Measurements from ENCODE around the gene BHLHE23. TPM values are rescaled to one million over a fixed set of nuclear protein-coding genes. Genes with fewer than 3 reads are reported as not detected.

BHLHE23 gene
- polyA plus RNA-seq, 1 of the 3 experiments (the other 2 are of a cell fraction) = not detected

- Histone ChIP-seq H3F3A (replicated peaks; ENCODE audit: insufficient read depth) (peaks cover 9% of the 10 kb centered on the region), H3K79me2 (ENCODE audit: insufficient read depth) (no peaks in the 10 kb centered on the region), H3K4me1 (ENCODE audit: control insufficient read depth in 1 of 2, insufficient read depth in 2 of 2, low read depth in 1 of 2, low read length in 1 of 2) (peaks cover 0 to 3% of the 10 kb centered on the region in 2 experiments; a peak in 1 of 4 replicates), H3K27ac (ENCODE audit: low read depth in 2 of 2, low read length in 1 of 2) (no peak overlapping the region), H3K27me3 (ENCODE audit: insufficient read depth) (peaks cover 13% of the 10 kb centered on the region; the same call in 1 of the 2 replicates), H3K9me2 (no peaks in the 10 kb centered on the region), H3K4me2 (no peak overlapping the region), H3K9ac (no peak overlapping the region), H3K4me3 (ENCODE audit: low read depth in 2 of 2, low read length in 1 of 2) (no peak overlapping the region), H4K20me1 (ENCODE audit: insufficient read depth) (no peaks in the 10 kb centered on the region), H3K9me3 (no peaks in the 10 kb centered on the region), H3K36me3 (replicated peaks in 1 of 2; ENCODE audit: control insufficient read depth in 1 of 2, insufficient read depth in 2 of 2, low read length in 1 of 2) (no peaks in the 10 kb centered on the region), H2AFZ (ENCODE audit: low read depth) (no peak overlapping the region)
- 37% methylated on average over 6 of the region's 11 CpGs for WGBS (ENCODE audit: low lambda C conversion rate)
- TF ChIP-seq EZH2phosphoT487 (IDR thresholded peaks at IDR 0.05; ENCODE audit: borderline replicate concordance, low read depth) = no peak
- ChIA-PET POLR2A (no interaction called here), CTCF (interaction anchor here (0.6 to 5.1 kb wide), 8 partner anchors 8 to 191 kb away, joined by 3 to 89 read pairs (median 8); no protein-coding TSS in a partner anchor)
- no peak for DNase-seq
These were observed 48.0 kb upstream of the BHLHE23 start for GRCh38 chr20:63054681-63055240.

- H4K20me1 ChIP-seq (ENCODE audit: insufficient read depth) = no peaks in the 10 kb centered on the region
- H3K9me3 ChIP-seq = no peaks in the 10 kb centered on the region
- no peak for DNase-seq
- peaks cover 0 to 3% of the 10 kb centered on the region in 2 experiments; a peak in 1 of 4 replicates for H3K4me1 ChIP-seq (ENCODE audit: control insufficient read depth in 1 of 2, insufficient read depth in 2 of 2, low read depth in 1 of 2, low read length in 1 of 2)
- no peaks in the 10 kb centered on the region for H3K79me2 ChIP-seq (ENCODE audit: insufficient read depth)
- no peak overlapping the region for H3K9ac ChIP-seq
- POLR2A ChIA-PET = no interaction called here
- TF ChIP-seq EP300 (IDR thresholded peaks at IDR 0.05; ENCODE audit: borderline replicate concordance in 1 of 2, low read depth in 1 of 2, low read length in 1 of 2) (no peak), RCOR1 (IDR thresholded peaks at IDR 0.05; ENCODE audit: low read length) (no peak), ELF1 (IDR thresholded peaks at IDR 0.05) (no peak), CHD2 (IDR thresholded peaks at IDR 0.05; ENCODE audit: low read length, partially characterized antibody) (no peak), RFX5 (IDR thresholded peaks at IDR 0.05; ENCODE audit: low read length) (no peak)
- CTCF ChIA-PET = interaction anchor here (1.3 to 5.1 kb wide), 3 partner anchors 8 to 170 kb away, joined by 4 to 89 read pairs (median 22); no protein-coding TSS in a partner anchor
- no peak overlapping the region for H3K4me3 ChIP-seq (ENCODE audit: low read depth in 2 of 2, low read length in 1 of 2)
- no peaks in the 10 kb centered on the region for H3K36me3 ChIP-seq (replicated peaks in 1 of 2; ENCODE audit: control insufficient read depth in 1 of 2, insufficient read depth in 2 of 2, low read length in 1 of 2)
- 67% methylated on average over 11 of the region's 12 CpGs for WGBS (ENCODE audit: low lambda C conversion rate)
- H3K4me2 ChIP-seq = no peak overlapping the region
- no peaks in the 10 kb centered on the region for H3K9me2 ChIP-seq
- no peak overlapping the region for H2AFZ ChIP-seq (ENCODE audit: low read depth)
- peaks cover 9% of the 10 kb centered on the region for H3F3A ChIP-seq (replicated peaks; ENCODE audit: insufficient read depth)
- H3K27me3 ChIP-seq (ENCODE audit: insufficient read depth) = peaks cover 13% of the 10 kb centered on the region; the same call in 1 of the 2 replicates
- H3K27ac ChIP-seq (ENCODE audit: low read depth in 2 of 2, low read length in 1 of 2) = no peak overlapping the region
These were observed 47.3 kb upstream of the BHLHE23 start for GRCh38 chr20:63054103-63054474.

DNA sequence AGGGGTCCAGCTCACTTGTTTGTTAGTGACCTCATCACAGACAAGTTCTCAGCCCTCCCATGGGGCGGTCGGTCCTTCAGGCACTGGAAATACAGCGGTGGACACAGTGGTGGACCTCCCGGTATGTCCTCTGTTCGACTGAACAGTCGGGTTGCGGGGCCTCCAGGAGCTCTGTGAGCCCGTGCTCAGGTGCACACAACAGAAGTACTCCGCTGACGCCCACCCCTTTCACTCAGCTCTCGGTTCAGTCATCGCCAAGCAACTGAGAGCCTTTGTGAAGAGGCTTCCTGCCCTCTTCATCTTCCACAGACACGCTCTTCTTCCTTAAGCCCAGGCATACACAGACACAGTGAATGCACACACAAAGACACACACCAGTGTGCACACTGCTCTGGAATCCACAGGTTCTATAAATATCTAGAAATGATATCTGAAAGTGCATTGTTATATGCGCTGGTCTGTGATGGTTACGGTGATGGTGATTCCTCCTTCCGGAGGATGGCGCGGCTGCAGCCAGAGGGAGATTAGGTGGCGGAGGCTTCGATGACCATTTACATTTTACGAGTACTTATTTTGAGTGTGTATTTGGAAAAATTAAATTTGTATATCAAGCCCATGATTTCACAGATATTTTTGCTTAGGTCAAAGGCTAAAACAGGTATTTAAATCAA lies 46.8 kb upstream of the BHLHE23 start:
- peaks cover 9% of the 10 kb centered on the region for H3F3A ChIP-seq (replicated peaks; ENCODE audit: insufficient read depth)
- H3K4me3 ChIP-seq (ENCODE audit: low read depth in 2 of 2, low read length in 1 of 2) = no peak overlapping the region
- POLR2A ChIA-PET = no interaction called here
- no peak overlapping the region for H3K4me2 ChIP-seq
- peaks cover 0 to 3% of the 10 kb centered on the region in 2 experiments; a peak in 1 of 4 replicates for H3K4me1 ChIP-seq (ENCODE audit: control insufficient read depth in 1 of 2, insufficient read depth in 2 of 2, low read depth in 1 of 2, low read length in 1 of 2)
- CTCF ChIA-PET = interaction anchor here (1.0 to 5.1 kb wide), 4 partner anchors 7 to 171 kb away, joined by 3 to 89 read pairs (median 13); no protein-coding TSS in a partner anchor
- H3K9ac ChIP-seq = no peak overlapping the region
- no peak overlapping the region for H3K27ac ChIP-seq (ENCODE audit: low read depth in 2 of 2, low read length in 1 of 2)
- H3K36me3 ChIP-seq (replicated peaks in 1 of 2; ENCODE audit: control insufficient read depth in 1 of 2, insufficient read depth in 2 of 2, low read length in 1 of 2) = no peaks in the 10 kb centered on the region
- no peaks in the 10 kb centered on the region for H3K9me3 ChIP-seq
- no peak for DNase-seq
- H3K79me2 ChIP-seq (ENCODE audit: insufficient read depth) = no peaks in the 10 kb centered on the region
- peaks cover 13% of the 10 kb centered on the region; the same call in 1 of the 2 replicates for H3K27me3 ChIP-seq (ENCODE audit: insufficient read depth)
- H4K20me1 ChIP-seq (ENCODE audit: insufficient read depth) = no peaks in the 10 kb centered on the region
- no peak overlapping the region for H2AFZ ChIP-seq (ENCODE audit: low read depth)
- 71% methylated on average over 20 of the region's 21 CpGs for WGBS (ENCODE audit: low lambda C conversion rate)
- H3K9me2 ChIP-seq = no peaks in the 10 kb centered on the region
- TF ChIP-seq POLR2AphosphoS5 (IDR thresholded peaks at IDR 0.05; ENCODE audit: low read depth, low read length) (no peak), RFX5 (IDR thresholded peaks at IDR 0.05; ENCODE audit: low read length) (no peak), MXI1 (IDR thresholded peaks at IDR 0.05; ENCODE audit: low read depth, low read length) (no peak), USF2 (IDR thresholded peaks at IDR 0.05; ENCODE audit: borderline replicate concordance, low read depth, low read length) (no peak), EZH2phosphoT487 (IDR thresholded peaks at IDR 0.05; ENCODE audit: borderline replicate concordance, low read depth) (no peak), YY1 (IDR thresholded peaks at IDR 0.05; ENCODE audit: low read depth) (no peak), ZBTB33 (IDR thresholded peaks at IDR 0.05; ENCODE audit: borderline replicate concordance, low read depth) (no peak)
- TF ChIP-seq, protein P1, sequence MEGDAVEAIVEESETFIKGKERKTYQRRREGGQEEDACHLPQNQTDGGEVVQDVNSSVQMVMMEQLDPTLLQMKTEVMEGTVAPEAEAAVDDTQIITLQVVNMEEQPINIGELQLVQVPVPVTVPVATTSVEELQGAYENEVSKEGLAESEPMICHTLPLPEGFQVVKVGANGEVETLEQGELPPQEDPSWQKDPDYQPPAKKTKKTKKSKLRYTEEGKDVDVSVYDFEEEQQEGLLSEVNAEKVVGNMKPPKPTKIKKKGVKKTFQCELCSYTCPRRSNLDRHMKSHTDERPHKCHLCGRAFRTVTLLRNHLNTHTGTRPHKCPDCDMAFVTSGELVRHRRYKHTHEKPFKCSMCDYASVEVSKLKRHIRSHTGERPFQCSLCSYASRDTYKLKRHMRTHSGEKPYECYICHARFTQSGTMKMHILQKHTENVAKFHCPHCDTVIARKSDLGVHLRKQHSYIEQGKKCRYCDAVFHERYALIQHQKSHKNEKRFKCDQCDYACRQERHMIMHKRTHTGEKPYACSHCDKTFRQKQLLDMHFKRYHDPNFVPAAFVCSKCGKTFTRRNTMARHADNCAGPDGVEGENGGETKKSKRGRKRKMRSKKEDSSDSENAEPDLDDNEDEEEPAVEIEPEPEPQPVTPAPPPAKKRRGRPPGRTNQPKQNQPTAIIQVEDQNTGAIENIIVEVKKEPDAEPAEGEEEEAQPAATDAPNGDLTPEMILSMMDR (IDR thresholded peaks at IDR 0.05) = no peak
- TF ChIP-seq, protein P2, sequence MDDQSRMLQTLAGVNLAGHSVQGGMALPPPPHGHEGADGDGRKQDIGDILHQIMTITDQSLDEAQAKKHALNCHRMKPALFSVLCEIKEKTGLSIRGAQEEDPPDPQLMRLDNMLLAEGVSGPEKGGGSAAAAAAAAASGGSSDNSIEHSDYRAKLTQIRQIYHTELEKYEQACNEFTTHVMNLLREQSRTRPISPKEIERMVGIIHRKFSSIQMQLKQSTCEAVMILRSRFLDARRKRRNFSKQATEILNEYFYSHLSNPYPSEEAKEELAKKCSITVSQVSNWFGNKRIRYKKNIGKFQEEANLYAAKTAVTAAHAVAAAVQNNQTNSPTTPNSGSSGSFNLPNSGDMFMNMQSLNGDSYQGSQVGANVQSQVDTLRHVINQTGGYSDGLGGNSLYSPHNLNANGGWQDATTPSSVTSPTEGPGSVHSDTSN (IDR thresholded peaks at IDR 0.05) = no peak

Measured in SK-N-SH (cell line).